Measurements from ENCODE around the gene CD8A. TPM values are rescaled to one million over a fixed set of nuclear protein-coding genes. Genes with fewer than 3 reads are reported as not detected.
"Not testable (repeated sequence)": the region's sequence is repeated elsewhere in the genome, so short reads cannot be mapped to it uniquely, and the experiment has no call there.

The CD8A gene
- polyA plus RNA-seq, 4 donors = 0.18 to 1.0 (median 0.21) TPM

DNA sequence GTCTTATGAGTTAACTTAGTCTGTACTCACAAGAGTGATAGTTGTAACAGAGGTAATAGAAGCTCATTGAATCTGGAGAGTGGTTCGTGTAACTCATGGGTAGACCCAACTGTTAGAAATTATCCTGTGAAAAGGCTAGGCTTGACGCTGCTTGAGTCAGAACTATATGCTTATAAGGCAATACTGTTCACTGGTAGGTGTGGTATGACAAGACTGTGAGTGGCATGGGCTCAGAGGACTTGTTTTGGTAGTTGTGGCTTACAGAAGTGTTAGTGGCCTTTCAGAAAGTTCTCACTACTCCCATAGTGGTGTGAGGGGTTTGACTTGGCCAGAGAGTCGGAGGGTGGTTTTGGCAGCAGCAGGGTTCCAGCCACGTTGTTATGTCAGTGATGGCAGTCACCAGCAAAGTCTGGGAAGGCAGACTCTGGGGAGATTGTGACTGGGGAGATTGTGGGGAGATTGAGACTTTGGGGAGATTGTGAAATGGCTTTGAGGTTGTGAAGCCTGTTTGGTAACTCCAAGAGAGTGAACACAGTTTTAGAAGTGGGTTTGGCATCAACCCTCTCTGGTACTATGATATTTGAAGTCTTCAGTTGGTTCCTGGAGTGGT is 48.7 kb downstream of the CD8A start:
- not testable (repeated sequence) for DNase-seq (ENCODE audit: low read depth in 4 of 4, low spot score in 3 of 4)

DNA sequence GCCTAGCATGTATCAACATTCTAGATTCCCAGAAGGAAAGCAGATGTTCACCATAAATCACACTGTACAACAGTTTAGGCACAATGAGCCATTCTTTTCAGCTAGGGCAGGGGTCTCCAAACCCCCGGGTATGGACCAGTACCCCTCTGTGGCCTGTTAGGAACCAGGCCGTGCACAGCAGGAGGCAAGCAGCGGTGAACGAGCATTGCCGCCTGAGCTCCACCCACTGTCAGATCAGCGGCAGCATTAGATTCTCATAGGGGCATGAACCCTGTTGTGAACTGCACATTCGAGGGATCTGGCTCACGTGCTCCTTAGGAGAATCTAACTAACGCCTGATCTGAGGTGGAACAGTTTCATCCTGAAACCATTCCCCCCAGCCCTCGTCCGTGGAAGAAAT is 50.8 kb downstream of the CD8A start:
- DNase-seq (ENCODE audit: low read depth in 4 of 4, low spot score in 3 of 4) = not testable (repeated sequence)

DNA sequence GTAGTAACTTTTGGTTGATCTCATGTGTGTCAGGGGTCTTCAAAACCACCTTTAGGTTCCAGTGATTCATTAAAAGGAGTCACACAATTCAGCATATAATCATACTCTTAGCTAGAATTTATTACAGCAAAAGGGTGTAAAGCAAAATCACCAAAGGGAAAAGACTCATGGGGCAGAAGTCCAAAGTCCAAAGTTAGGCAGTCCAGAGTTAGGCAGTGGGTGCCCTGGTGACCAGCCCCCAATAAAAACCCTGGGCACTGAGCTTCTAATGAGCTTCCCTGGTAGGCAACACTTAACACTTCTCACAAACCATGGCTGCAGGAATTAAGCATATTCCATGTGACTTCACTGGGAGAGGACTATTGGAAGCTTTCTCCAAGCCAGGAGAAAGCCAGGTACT is 51.2 kb downstream of the CD8A start:
- not testable (repeated sequence) for DNase-seq (ENCODE audit: low read depth in 4 of 4, low spot score in 3 of 4)

DNA sequence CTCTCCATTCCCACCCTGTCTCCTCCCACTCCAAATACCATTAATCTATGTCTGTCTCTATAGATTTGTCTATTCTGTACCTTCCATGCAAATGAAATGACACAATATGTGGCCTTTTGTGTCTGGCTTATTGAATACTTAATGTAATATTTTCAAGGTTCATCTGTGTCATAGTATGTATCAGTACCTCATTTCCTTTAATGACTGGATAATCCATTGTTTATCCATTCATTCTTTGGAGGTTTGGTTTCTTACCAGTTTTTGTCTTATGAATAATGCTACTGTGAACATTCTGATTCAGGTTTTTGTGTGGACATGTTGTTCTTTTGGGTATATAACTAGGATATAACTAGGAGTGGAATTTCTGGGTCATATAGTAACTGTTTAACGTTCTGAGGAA is 55.8 kb downstream of the CD8A start:
- DNase-seq (ENCODE audit: low read depth in 4 of 4, low spot score in 3 of 4) = not testable (repeated sequence)

Other genes with a start within 250 kb of the CD8A start
- 100 to 1,000 TPM; 125 to 150 (median 147) TPM for gene CHMP3, start 227.5 kb downstream of the CD8A start, polyA plus RNA-seq (ENCODE audit: insufficient read length in 4 of 4)
- 10 to 100 TPM; 29.7 to 40.4 (median 36.4) TPM for gene RNF103, start 167.0 kb downstream of the CD8A start, polyA plus RNA-seq (ENCODE audit: insufficient read length in 4 of 4)
- 10 to 100 TPM; 52.3 to 68.4 (median 63.4) TPM for gene RMND5A, start 70.6 kb downstream of the CD8A start, polyA plus RNA-seq (ENCODE audit: insufficient read length in 4 of 4)
- gene CD8B, start 71.0 kb upstream of the CD8A start, polyA plus RNA-seq (ENCODE audit: insufficient read length in 4 of 4) = 1 to 10 TPM in 1 of 4 donors, under 1 TPM in 3; 0.41 to 1.7 (median 0.76) TPM
- 1 to 10 TPM in 3 of 4 donors, under 1 TPM in 1; 0.60 to 3.1 (median 2.0) TPM for gene RGPD1, start 151.2 kb upstream of the CD8A start, polyA plus RNA-seq (ENCODE audit: insufficient read length in 4 of 4)
- gene PLGLB1, start 230.9 kb upstream of the CD8A start, polyA plus RNA-seq (ENCODE audit: insufficient read length in 4 of 4) = 10 to 100 TPM in 3 of 4 donors, 1 to 10 TPM in 1; 7.0 to 14.2 (median 11.2) TPM